Left lung (tissue), 14 donors: ENCODE results near the gene NEUROD2. TPM values are rescaled to one million over a fixed set of nuclear protein-coding genes. Genes with fewer than 3 reads are reported as not detected.

Experiments
- ATAC-seq: fragments of 200-7000 bp; cut with Tn5 transposase; one replicate; pipeline ENCODE4 v1.9.1; 2020; ENCODE audit warnings: moderate library complexity
- DNase-seq, 4 donors: peaks; one replicate each; pipeline ENCODE4 v3.0.0-alpha.2; 2013 to 2020
- H3K27ac ChIP-seq, 2 donors: fragments of 200-600 bp; sonication (generic) in 1 of 2; one replicate each; pipeline versions ENCODE4 v1.5.0 to v1.8.0; 2020 to 2021
- H3K27me3 ChIP-seq, 2 donors: fragments of 200-600 bp; sonication (generic) in 1 of 2; one replicate each; pipeline versions ENCODE4 v1.5.0 to v1.8.0; 2020 to 2021
- H3K36me3 ChIP-seq, 2 donors: fragments of 200-600 bp; sonication (generic) in 1 of 2; one replicate each; pipeline versions ENCODE4 v1.5.0 to v1.8.0; 2020 to 2021
- H3K4me1 ChIP-seq, 2 donors: fragments of 200-600 bp; one replicate each; pipeline ENCODE4 v1.8.0; 2021
- H3K4me3 ChIP-seq, 2 donors: fragments of 200-600 bp; sonication (generic) in 1 of 2; one replicate each; pipeline versions ENCODE4 v1.5.0 to v1.8.0; 2020 to 2021; ENCODE audit warnings: mild to moderate bottlenecking in 1 of 2
- H3K9me3 ChIP-seq, 2 donors: fragments of 200-600 bp; sonication (generic) in 1 of 2; one replicate each; pipeline versions ENCODE4 v1.5.0 to v1.8.0; 2020 to 2021
- CTCF ChIP-seq, 2 donors: fragments of 200-600 bp; sonication (generic) in 1 of 2; IDR thresholded peaks; one replicate each; pipeline versions ENCODE4 v1.5.0 to v1.8.0; 2021; ENCODE audit warnings: antibody characterized with exemption in 2 of 2
- intact Hi-C, 2 donors: fragments of 100-400 bp; cut with DNase I; formaldehyde crosslinking; loops; one replicate each; pipeline versions ENCODE4 v1.11.2 to v1.14.2; 2022
- long read RNA-seq, 12 donors: library from polyadenylated mRNA in 2 of 12; unstranded in 2 of 12; transcript quantifications; one replicate each; pipeline ENCODE4 v2.0.0 and lab custom pipeline, GENCODE V29; 2019 to 2026
- polyA plus RNA-seq, 6 donors: library from polyadenylated mRNA; unstranded; fragments of 120-200 nt; gene quantifications; one replicate each; pipeline ENCODE4 v1.2.1, GENCODE V29; 2013; ENCODE audit not compliant: insufficient read length in 6 of 6
- total RNA-seq, 2 donors: library from RNA; stranded (reverse); fragmentation: NEBNext Ultra II Directional; extraction: Animal tissue kit (Norgen Biotek cat#: 25700); gene quantifications; one replicate each; pipeline ENCODE4 v1.2.1, GENCODE V29; 2021
- donor health status: DM: no; HTN: yes; CAD: no.
- donor health status: DM: no; HTN: no; CAD: no.

The NEUROD2 gene
- total RNA-seq (not detected), polyA plus RNA-seq (under 1 TPM; 0.03 to 0.11 (median 0.08) TPM)
- long read RNA-seq, donor 1, full-length matches to known transcripts: 3 of 3 reads
- long read RNA-seq, donor 1, partial matches to known transcripts: 0 of 3 reads
- long read RNA-seq, donor 1, other reads (novel, unspliced or antisense): 0 of 3 reads
- long read RNA-seq, donor 2: 0 reads
- long read RNA-seq, donor 3, full-length matches to known transcripts: 2 of 2 reads
- long read RNA-seq, donor 3, partial matches to known transcripts: 0 of 2 reads
- long read RNA-seq, donor 3, other reads (novel, unspliced or antisense): 0 of 2 reads
- long read RNA-seq, donor 4: 0 reads
- long read RNA-seq, donor 5, full-length matches to known transcripts: 2 of 2 reads
- long read RNA-seq, donor 5, partial matches to known transcripts: 0 of 2 reads
- long read RNA-seq, donor 5, other reads (novel, unspliced or antisense): 0 of 2 reads
- long read RNA-seq, donor 6: 0 reads
- long read RNA-seq, donor 7, full-length matches to known transcripts: 1 of 1 reads
- long read RNA-seq, donor 7, partial matches to known transcripts: 0 of 1 reads
- long read RNA-seq, donor 7, other reads (novel, unspliced or antisense): 0 of 1 reads
- long read RNA-seq, donor 8, full-length matches to known transcripts: 1 of 1 reads
- long read RNA-seq, donor 8, partial matches to known transcripts: 0 of 1 reads
- long read RNA-seq, donor 8, other reads (novel, unspliced or antisense): 0 of 1 reads
- long read RNA-seq, donor 9: 0 reads
- long read RNA-seq, donor 10: 0 reads
- long read RNA-seq, donor 11: 0 reads
- long read RNA-seq, donor 12: 0 reads

GRCh38 chr17:39607851-39608130 lies at the start of gene NEUROD2:
Gene NEUROD2 (minus strand): TSS chr17:39607920. CDS start chr17:39606599, 1,321 bp downstream.
- H3K4me3 ChIP-seq: no peak within 1 kb of the TSS
- H3K27ac ChIP-seq: no peak within 1 kb of the TSS
- peaks cover 10 to 35% of the 10 kb centered on the region in 2 donors for H3K4me1 ChIP-seq
- no peaks in the 10 kb centered on the region for H3K9me3 ChIP-seq
- ATAC-seq (no peak), DNase-seq (no peak)
- no peaks in the 10 kb centered on the region for H3K36me3 ChIP-seq
- intact Hi-C loops: no loop called here
- peaks cover 64 to 100% of the 10 kb centered on the region in 2 donors for H3K27me3 ChIP-seq
- TF ChIP-seq CTCF (IDR thresholded peaks at IDR 0.05): no peak

GRCh38 chr17:39655105-39655504 lies 47.4 kb upstream of the NEUROD2 start:
- ATAC-seq (no peak), DNase-seq (no peak)
- peaks cover 0 to 49% of the 10 kb centered on the region in 2 donors for H3K36me3 ChIP-seq
- no peaks in the 10 kb centered on the region for H3K27me3 ChIP-seq
- TF ChIP-seq CTCF (IDR thresholded peaks at IDR 0.05): no peak
- H3K4me1 ChIP-seq: peaks cover 4 to 73% of the 10 kb centered on the region in 2 donors
- H3K9me3 ChIP-seq: no peaks in the 10 kb centered on the region
- H3K27ac ChIP-seq: no peak overlapping the region
- no peak overlapping the region for H3K4me3 ChIP-seq
- intact Hi-C loops: no loop called here

GRCh38 chr17:39653662-39654331 lies 46.1 kb upstream of the NEUROD2 start:
- H3K27me3 ChIP-seq: no peaks in the 10 kb centered on the region
- no peak overlapping the region for H3K4me3 ChIP-seq
- ATAC-seq (peak; percentile 82), DNase-seq (no peak)
- H3K4me1 ChIP-seq: peaks cover 0 to 60% of the 10 kb centered on the region in 2 donors
- H3K9me3 ChIP-seq: no peaks in the 10 kb centered on the region
- peak; percentile 69 to 86 for TF ChIP-seq CTCF (IDR thresholded peaks at IDR 0.05)
- H3K27ac ChIP-seq: no peak overlapping the region
- H3K36me3 ChIP-seq: peaks cover 0 to 36% of the 10 kb centered on the region in 2 donors
- intact Hi-C loops: no loop called here

GRCh38 chr17:39653316-39653661 lies 45.6 kb upstream of the NEUROD2 start:
- no peak for DNase-seq
- no peak for TF ChIP-seq CTCF (IDR thresholded peaks at IDR 0.05)
- no peak overlapping the region for H3K4me3 ChIP-seq
- intact Hi-C loops: no loop called here
- H3K27me3 ChIP-seq: no peaks in the 10 kb centered on the region
- H3K9me3 ChIP-seq: no peaks in the 10 kb centered on the region
- peaks cover 0 to 59% of the 10 kb centered on the region in 2 donors for H3K4me1 ChIP-seq
- peaks cover 0 to 31% of the 10 kb centered on the region in 2 donors for H3K36me3 ChIP-seq
- ATAC-seq: no peak
- peak overlapping the region in 1 of 2 donors; percentile 57 for H3K27ac ChIP-seq
